ENCODE results near the gene IFNGR1. TPM values are rescaled to one million over a fixed set of nuclear protein-coding genes. Genes with fewer than 3 reads are reported as not detected.

Gene IFNGR1
- total and polyA plus RNA-seq, 2 experiments from 2014 or later = 83.6 to 127 TPM

GRCh38 chr6:137265561-137266308, 46.5 kb upstream of the IFNGR1 start:
- no peak overlapping the region for H3K4me3 ChIP-seq
- TF ChIP-seq EZH2phosphoT487 (IDR thresholded peaks at IDR 0.05; ENCODE audit: low read depth, severe bottlenecking, unreplicated experiment) (no peak), EZH2 (IDR thresholded peaks at IDR 0.05; ENCODE audit: borderline replicate concordance) (no peak), CTCF (IDR thresholded peaks at IDR 0.05; ENCODE audit: poor library complexity) (no peak)
- no peaks in the 10 kb centered on the region for H4K20me1 ChIP-seq (ENCODE audit: insufficient read depth, poor library complexity, severe bottlenecking)
- H3K9me2 ChIP-seq (replicated peaks; ENCODE audit: insufficient read depth) = no peaks in the 10 kb centered on the region
- 66% methylated on average over 7 of the region's 7 CpGs for WGBS (ENCODE audit: low lambda C conversion rate, missing lambda C conversion rate)
- no peaks in the 10 kb centered on the region for H3K4me1 ChIP-seq (ENCODE audit: insufficient read depth)
- no peak overlapping the region for H3K4me2 ChIP-seq
- H3K79me2 ChIP-seq = no peaks in the 10 kb centered on the region
- H2AFZ ChIP-seq = no peak overlapping the region
- no peaks in the 10 kb centered on the region for H3K27me3 ChIP-seq
- H3K36me3 ChIP-seq (replicated peaks; ENCODE audit: insufficient read depth, low read depth) = no peaks in the 10 kb centered on the region
- no peak overlapping the region for H3K27ac ChIP-seq
- DNase-seq (ENCODE audit: low spot score) = no peak
- H3K9me3 ChIP-seq (ENCODE audit: low read depth) = no peaks in the 10 kb centered on the region

DNA sequence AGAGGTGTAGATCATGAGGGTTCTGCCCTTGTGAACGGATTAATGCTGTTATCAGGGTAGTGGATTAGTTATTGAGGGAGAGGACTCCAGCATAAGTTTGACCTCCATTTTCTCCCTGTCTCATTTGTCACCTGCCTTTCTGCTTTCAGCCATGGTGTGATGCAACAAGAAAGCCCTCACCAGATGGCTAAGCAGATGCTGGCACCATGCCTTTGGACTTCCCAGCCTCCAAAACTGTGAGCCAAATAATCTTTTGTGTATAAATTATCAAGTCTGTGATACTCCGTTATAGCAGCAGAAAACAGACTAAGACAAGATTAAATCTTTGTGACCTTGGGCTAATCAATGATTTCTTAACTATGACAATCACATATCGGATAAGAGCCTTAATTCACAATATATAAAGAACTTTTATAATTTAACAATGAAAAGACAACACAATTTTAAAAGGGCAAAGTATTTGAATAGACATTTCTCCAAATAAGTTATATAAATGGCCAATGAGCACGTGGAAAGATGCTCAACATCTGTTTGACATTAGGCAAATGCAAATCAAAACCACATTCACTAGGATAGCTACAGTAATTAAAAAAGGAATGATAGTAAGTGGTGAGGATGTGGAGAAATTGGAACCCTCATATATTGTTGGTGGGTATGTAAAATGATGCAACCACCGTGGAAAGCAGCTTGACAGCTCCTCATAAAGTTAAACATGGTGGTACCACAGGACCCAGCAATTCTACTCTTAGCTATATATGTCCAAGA, 45.3 kb upstream of the IFNGR1 start:
- Histone ChIP-seq H3K4me2 (no peak overlapping the region), H3K9me2 (replicated peaks; ENCODE audit: insufficient read depth) (no peaks in the 10 kb centered on the region)

GRCh38 chr6:137261761-137262160, 42.6 kb upstream of the IFNGR1 start:
- Histone ChIP-seq H3K4me3 (no peak overlapping the region), H4K20me1 (ENCODE audit: insufficient read depth, poor library complexity, severe bottlenecking) (no peaks in the 10 kb centered on the region), H3K9me3 (ENCODE audit: low read depth) (no peaks in the 10 kb centered on the region), H3K9me2 (replicated peaks; ENCODE audit: insufficient read depth) (no peaks in the 10 kb centered on the region), H3K4me2 (no peak overlapping the region), H3K79me2 (no peaks in the 10 kb centered on the region), H3K4me1 (ENCODE audit: insufficient read depth) (no peaks in the 10 kb centered on the region), H3K27me3 (no peaks in the 10 kb centered on the region), H3K27ac (peak overlapping the region; percentile 9), H3K36me3 (replicated peaks; ENCODE audit: insufficient read depth, low read depth) (no peaks in the 10 kb centered on the region), H2AFZ (no peak overlapping the region)
- no peak for DNase-seq (ENCODE audit: low spot score)
- TF ChIP-seq EZH2 (IDR thresholded peaks at IDR 0.05; ENCODE audit: borderline replicate concordance) (no peak), CTCF (IDR thresholded peaks at IDR 0.05; ENCODE audit: poor library complexity) (no peak), EZH2phosphoT487 (IDR thresholded peaks at IDR 0.05; ENCODE audit: low read depth, severe bottlenecking, unreplicated experiment) (no peak)

More for the DNA sequence above, 45.3 kb upstream of the IFNGR1 start:
- no peak overlapping the region for H3K27ac ChIP-seq
- no peaks in the 10 kb centered on the region for H3K79me2 ChIP-seq
- H3K36me3 ChIP-seq (replicated peaks; ENCODE audit: insufficient read depth, low read depth) = no peaks in the 10 kb centered on the region
- TF ChIP-seq CTCF (IDR thresholded peaks at IDR 0.05; ENCODE audit: poor library complexity) (no peak), EZH2 (IDR thresholded peaks at IDR 0.05; ENCODE audit: borderline replicate concordance) (no peak), EZH2phosphoT487 (IDR thresholded peaks at IDR 0.05; ENCODE audit: low read depth, severe bottlenecking, unreplicated experiment) (no peak)
- no peaks in the 10 kb centered on the region for H3K27me3 ChIP-seq
- no peak for DNase-seq (ENCODE audit: low spot score)
- H3K9me3 ChIP-seq (ENCODE audit: low read depth) = no peaks in the 10 kb centered on the region
- no peaks in the 10 kb centered on the region for H4K20me1 ChIP-seq (ENCODE audit: insufficient read depth, poor library complexity, severe bottlenecking)
- no peak overlapping the region for H3K4me3 ChIP-seq
- H3K4me1 ChIP-seq (ENCODE audit: insufficient read depth) = no peaks in the 10 kb centered on the region
- H2AFZ ChIP-seq = no peak overlapping the region
- 66% methylated on average over 5 of the region's 5 CpGs for WGBS (ENCODE audit: low lambda C conversion rate, missing lambda C conversion rate)
